Measurements from ENCODE around the gene SWT1.
"Not testable (repeated sequence)": the region's sequence is repeated elsewhere in the genome, so short reads cannot be mapped to it uniquely, and the experiment has no call there.

SWT1 gene

DNA sequence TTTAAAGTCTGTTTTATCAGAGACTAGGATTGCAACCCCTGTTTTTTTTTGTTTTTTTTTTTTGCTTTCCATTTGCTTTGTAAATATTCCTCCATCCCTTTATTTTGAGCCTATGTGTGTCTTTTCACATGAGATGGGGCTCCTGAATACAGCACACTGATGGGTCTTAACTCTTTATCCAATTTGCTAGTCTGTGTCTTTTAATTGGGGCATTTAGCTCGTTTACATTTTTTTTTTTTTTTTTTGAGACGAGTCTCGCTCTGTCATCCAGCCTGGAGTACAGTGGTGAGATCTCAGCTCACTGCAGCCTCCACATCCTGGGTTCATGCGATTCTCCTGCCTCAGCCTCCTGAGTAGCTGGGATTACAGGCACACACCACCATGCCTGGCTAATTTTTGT lies 41.7 kb downstream of the SWT1 start:
- not testable (repeated sequence) for DNase-seq

DNA sequence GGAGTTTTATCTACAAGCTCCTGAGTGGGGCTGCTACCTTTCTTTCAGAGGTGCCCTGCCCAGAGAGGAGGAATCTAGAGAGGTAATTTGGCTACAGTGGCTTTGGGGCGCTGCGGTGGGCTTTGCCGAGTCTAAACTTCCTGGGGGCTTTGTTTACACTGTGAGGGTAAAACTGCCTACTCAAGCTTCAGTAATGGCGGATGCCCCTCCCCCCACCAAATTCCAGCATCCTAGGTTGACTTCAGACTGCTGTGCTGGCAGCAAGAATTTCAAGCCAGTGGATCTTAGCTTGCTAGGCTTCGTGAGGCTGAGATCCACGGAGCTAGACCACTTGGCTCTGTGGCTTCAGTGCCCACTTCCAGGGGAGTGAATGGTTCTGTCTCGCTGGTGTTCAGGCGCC lies 43.9 kb downstream of the SWT1 start:
- DNase-seq = no peak

DNA sequence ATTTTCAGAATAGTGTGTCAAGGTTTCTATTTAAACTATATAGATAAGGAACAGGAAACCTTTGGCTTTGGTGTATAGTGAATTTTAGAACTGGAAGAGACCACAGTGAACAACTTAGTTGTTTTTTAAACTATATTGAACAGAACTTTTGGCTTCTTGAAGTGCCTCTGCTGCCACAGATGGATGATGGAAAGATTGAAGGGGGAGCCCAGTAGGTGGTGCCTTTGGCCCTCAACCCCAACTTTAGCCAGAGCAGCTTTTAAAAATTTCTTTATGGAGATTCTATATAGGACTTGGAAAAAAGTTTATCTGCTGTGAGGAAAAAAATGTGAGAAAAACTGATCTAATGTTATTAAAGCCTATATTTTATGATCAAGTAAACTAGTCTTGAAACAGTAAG lies 50.2 kb downstream of the SWT1 start:
- no peak for DNase-seq

DNA sequence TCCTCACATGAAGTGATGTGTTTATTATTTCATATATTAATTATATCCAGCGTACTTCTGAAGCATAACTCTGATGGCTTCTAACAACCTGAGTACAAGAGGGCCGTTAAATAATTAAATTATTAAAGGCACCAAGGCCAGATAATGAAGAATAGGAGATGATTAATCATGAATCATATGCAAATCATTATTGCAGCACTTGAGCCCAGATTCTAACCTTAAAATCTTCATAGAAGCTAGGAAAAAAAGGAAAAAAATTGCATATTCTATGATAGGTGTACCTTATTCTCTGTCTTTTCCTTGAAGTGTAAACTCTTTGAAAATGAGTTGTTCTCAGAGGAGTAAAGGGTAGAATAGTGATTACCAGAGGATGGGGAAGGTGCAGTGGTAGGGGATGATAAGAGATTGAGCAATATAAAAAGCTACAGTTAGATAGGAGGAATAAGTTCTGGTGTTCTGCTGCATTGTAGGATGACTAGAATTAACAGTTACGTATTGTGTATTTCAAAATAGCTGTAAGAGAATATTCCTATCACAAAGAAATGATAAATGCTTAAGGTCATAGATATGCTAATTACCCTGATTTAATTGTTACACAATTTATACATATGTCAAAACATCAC lies 51.1 kb downstream of the SWT1 start:
- DNase-seq = no peak

DNA sequence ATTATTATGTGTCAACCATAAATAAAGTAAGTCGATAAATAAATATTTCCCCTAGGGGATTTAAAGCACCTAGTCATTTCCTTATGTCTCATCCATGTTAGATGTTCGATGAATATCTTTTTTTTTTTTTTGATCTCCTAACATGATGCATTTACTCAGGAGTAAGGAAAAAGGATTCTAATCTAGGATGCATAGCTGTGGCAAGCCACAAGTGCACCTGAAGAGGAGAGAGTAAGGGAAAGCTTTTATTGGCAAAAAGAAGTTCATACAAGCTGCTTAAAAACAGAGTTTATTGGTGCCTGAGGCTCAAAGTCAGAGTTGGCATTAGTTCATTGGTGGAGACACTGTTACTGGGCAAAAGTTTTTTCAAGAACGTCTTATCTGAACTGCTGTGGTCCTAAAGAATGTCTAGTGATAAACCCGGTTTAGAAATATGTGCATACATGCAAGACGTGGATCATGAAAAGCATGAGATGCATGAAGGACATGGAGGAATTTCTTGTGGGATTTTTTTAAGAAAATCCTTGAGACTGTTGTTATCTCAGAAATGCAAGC lies 51.7 kb downstream of the SWT1 start:
- DNase-seq = no peak

DNA sequence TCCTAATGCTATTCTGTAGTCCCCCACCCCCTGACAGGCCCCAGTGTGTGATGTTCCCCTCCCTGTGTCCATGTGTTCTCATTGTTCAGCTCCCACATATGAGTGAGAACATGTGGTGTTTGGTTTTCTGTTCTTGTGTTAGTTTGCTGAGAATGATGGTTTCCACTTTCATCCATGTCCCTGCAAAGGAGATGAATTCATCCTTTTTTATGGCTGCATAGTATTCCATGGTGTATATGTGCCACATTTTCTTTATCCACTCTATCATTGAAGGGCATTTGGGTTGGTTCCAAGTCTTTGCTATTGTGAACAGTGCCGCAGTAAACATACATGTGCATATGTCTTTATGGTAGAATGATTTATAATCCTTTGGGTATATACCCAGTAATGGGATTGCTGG lies 52.4 kb downstream of the SWT1 start:
- not testable (repeated sequence) for DNase-seq

DNA sequence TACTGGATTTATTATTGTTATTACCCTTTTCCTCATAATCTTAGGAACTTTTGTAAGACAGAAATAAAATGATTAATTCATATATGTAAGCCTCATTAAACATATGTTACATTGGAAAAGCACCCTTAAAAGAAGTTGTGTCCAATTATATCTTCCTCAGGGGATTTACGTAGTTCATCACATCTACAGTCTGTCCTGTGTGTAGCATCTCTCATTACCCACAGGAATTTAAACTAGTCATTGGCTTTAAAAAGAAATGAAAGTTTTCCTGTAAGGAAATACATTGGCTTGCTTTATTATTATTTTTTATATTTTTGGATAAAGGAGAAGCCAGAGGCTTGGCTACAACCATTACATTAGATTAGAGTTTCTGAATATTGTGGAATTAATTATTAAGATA lies 56.1 kb downstream of the SWT1 start:
- DNase-seq = no peak

DNA sequence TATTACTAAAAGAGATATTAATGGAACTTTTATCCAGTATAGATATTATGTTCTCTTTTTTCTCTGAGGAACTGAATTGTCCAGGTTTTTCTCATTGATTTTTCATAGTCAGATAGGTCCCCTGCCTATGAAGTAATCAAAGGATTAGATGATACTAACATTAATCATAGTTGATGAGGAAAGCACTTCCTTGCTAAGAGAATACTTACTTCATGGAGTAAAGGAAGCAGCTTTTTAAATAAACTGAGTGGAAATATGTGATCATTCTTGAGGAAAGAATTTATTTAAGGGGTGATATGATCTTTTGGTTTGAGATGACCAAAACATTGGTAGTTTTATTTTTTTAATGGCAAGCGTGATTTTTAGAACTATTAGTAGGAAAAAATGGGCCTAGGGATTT lies 58.9 kb downstream of the SWT1 start:
- no peak for DNase-seq

DNA sequence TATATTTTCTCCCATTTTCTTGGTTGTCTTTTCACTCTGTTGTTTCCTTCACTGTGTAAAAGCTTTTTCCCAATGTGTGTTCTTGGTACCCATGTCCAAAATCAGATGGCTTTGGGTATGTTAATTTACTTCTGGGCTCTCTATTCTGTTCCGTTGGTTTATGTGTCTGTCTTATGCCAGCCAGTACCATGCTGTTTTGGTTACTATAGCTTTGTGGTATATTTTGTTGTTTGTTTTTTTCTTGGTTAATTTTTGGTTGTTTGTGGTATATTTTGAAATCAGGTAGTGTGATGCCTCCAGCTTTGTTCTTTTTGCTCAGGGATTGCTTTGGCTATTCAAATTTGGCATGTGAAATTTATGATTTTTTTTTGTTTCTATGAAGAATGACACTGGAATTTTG lies 67.2 kb downstream of the SWT1 start:
- DNase-seq = no peak

DNA sequence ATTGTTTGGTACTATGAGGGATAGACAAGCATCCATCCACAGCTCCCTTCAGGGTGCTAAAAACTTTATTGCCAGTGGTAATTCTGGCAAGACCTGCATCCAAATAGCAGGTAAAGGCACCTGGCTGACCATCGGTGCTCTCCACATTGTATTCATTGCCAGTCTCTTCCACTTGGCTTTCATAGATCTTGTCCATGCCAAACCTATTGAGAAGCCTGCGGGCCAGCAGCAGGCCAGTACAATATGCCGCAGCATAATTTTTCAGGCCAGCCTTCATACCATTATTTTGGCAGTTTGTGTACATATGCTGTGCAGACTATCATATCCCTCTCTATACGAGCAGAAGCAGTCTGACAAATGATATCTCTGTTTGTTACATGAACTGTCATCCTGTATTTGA lies 70.2 kb downstream of the SWT1 start:
- no peak for DNase-seq

DNA sequence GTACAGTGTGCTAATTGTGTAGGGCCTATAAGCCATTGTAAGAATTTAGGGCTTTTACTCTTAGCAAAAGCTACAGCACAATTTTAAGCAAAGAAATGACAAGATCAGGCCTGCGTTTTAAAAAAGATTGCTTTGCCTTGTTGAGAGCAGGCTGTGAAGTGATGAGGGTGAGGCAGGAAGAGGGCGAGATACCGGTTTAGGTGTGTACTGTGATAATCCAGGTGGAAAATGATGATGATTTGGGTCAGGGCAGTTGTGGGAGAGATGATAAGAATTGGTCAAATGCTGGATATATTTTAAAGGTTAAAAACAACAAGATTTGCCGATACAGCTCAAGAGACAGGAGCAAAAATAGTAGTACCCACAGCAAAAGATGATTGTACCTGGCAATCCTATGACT lies 72.0 kb downstream of the SWT1 start:
- DNase-seq = no peak

DNA sequence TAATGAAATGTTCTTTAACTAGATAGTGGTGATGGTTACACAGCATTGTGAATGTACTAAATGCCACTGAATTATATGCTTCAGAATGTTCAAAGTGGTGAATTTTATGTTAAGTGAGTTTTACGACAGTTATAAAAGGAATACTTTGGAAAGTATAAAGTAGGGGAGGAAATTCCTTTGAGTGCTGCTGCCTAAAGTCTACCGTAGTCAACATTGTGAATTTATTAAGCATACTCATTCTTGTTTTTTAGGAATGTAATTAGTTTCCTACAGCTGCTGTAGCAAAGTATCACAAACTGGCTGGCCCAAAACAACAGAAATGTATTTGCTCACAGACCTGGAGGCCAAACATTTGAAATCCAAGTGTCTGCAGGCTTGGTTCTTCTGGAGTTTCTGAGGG lies 73.0 kb downstream of the SWT1 start:
- no peak for DNase-seq

DNA sequence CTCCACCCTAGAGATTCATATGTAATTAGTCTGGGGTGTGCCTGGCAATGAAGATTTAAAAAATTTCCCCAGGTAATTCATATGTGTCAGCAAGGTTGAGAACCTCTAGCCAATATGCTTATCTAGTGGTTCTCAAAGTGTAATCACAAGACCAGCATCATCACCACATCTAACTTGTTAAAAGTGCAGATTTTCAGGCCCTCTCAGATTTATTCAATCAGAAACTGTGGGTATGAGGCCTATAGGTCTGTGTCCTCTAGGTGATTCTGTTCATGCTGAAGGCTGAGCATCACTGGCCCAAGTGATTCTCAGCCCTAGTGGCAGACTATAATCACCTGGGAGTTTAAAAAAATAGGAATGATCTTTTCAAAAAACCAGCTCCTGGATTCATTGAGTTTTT lies 75.9 kb downstream of the SWT1 start:
- DNase-seq = no peak

DNA sequence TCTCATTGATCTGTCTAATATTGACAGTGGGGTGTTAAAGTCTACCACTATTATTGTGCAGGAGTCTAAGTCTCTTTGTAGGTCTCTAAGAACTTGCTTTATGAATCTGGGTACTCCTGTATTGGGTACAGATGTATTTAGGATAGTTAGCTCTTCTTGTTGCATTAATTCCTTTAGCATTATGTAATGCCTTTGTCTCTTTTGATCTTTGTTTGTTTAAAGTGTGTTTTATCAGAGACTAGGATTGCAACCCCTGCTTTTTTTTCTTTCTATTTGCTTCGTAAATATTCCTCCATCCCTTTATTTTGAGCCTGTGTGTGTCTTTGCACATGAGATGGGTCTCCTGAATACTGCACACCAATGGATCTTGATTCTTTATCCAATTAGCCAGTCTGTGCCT lies 77.2 kb downstream of the SWT1 start:
- not testable (repeated sequence) for DNase-seq

DNA sequence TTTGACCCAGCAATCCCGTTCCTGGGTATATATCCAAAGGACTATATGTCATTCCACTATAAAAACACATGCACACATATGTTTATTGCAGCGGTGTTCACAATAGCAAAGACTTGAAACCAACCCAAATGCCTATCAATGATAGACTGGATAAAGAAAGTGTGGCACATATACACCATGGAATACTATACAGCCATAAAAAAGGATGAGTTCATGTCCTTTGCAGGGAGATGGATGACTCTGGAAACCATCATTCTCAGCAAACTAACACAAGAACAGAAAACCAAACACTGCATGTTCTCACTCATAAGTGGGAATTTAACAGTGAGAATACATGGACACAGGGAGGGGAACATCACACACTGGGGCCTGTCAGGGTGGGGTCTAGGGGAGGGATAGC lies 80.2 kb downstream of the SWT1 start:
- DNase-seq = not testable (repeated sequence)

DNA sequence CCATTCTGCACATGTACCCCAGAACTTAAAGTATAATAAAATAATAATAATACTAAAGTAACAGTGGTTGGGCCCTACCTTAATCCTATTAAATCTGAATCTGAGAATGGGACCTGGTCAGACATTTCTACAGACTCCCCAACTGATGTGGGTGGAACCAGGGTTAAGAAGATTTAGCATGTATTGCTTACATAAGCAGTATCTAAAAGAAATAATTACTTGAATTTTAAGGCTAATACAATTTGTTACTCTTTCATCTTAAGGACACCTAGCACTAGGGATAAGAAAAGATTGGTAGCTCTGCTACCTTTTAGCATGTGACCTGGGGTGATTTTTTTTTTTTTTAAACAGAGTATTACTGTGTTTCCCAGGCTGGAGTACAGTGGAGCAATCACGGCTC lies 80.7 kb downstream of the SWT1 start:
- no peak for DNase-seq

DNA sequence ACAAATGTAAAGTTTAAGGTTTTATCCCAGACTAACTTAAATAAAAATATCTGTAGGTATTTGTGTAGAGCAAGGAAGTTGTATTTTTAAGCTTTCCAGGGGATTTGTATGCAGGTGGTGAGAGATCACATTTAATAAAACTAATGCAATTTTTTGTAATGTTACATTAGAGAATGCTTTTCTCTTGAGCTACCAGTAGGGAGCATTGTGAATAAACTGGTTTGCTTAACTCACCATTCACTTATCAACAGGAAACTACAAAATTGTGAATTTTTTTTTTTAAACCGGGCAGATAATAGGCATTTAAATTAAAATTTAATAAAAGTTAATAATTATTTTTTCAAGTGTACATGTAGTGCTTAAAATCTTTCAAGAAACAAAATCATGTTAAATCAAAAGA lies 81.5 kb downstream of the SWT1 start:
- no peak for DNase-seq

DNA sequence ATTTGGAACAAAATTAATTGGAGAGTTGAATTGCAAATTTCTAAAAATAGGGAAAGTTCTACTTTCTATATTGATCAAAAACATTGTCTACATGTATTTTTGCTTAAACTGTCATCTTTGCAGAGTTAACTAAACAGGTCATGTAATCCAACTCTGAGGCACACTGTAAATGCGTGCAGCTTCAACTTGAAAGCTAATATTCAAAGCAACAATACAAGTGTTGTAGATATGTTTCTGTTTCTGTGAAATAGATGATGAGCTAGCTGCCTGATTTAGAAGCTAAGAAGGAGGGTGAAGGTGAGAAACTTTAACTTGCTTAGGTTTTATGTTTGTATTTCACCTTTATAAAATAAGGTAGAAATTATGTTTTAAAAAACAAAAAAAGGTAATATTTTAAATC lies 82.9 kb downstream of the SWT1 start:
- no peak for DNase-seq

DNA sequence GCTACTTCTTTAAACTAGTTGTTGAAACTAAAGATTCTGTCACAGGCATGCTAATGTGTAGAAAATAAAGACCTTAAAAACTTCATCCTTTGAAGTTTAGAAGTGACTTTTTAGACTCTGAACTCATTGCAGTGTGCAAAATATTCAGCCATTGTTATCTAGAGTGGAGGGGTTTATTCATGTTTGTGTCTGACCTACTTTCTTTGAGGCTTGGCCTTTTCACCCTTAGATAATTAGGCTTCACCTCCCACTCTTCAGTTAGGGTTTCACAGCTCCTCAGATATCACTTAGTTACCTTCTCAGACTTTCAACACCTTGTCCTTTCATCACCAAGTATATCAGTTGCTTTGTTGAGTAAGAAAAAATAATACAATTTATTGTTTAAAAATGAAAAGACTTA lies 84.2 kb downstream of the SWT1 start:
- no peak for DNase-seq

DNA sequence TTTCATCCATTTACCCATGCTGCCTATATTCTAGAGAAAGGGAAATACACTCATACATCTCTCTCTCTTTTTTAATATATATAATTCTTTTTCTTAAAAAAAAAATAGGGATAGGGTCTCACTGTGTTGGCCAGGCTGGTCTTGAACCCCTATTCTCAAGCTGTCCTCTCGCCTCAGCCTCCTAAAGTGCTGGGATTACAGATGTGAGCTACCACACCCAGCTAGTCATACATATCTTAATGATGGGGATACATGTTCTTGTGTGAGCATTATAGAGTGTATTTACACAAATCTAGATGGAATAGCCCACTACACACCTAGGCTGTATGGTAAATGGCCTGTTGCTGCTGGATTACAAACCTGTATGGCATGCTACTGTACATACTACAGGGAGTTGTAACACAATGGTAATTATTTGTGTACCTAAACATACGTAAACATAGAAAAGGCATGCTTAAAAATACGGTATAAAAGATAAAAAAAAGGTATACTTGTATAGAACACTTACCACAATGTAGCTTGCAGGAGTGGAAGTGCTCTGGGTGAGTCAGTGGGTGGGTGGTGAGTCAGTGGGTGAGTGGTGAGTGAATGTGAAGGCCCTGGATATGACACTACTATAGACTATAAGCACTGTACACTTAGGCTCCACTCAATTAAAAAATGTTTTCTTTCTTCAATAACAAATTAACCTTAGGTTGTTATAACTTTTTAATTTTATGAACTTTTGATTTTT lies 87.2 kb downstream of the SWT1 start:
- no peak for DNase-seq

DNA sequence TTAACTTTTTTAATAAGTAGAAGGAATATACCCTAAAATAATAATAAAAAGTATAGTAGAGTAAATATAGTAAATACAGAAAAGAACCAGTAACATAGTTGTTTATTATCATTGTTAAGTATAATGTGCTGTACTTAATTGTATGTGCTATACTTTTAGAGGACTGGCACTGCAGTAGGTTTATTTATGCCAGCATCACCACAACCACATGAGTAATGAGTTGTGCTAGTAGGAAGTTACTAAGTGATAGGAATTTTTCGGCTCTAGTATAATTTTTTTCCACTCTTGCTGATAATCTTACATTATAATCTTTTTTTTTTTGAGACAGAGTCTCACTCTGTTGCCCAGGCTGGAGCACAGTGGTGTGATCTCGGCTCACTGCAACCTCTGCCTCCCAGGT lies 88.5 kb downstream of the SWT1 start:
- no peak for DNase-seq

DNA sequence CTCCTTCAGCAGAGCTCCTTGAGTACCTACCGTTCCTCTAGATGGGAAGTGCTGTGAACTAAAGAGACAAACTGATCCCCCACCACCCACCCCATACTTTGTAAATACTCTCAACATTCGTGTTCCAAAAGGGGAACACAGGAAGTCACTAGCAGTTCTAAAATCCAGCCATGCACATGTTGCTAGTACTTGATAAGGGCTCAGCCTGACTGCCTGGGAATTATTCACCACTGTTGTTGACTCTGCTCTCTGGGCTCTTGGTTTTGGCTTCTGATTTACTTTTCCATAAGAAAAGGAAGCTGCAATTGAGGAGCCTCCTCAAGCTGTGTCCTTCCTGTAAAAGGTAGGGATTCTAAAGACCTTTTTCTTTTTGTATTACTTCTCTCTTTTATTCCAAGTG lies 92.6 kb downstream of the SWT1 start:
- DNase-seq = no peak

DNA sequence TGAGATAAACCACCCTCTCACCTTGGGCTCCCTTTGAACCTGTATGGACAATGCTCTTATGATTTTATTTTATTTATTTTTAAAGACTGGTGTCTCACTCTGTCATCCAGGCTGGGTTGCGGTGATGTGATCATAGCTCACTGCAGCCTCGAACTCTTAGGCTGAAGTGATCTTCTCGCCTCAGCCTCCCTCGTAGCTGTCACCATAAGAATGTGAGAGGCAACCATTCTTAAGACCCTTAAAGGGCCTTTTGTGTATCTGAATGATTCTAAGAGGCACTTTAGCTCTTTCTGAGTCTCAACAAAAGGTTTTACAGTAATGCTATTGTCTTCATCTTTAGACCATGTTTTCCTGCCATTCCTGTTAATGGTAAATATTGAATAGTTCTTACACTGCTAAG lies 93.1 kb downstream of the SWT1 start:
- no peak for DNase-seq

DNA sequence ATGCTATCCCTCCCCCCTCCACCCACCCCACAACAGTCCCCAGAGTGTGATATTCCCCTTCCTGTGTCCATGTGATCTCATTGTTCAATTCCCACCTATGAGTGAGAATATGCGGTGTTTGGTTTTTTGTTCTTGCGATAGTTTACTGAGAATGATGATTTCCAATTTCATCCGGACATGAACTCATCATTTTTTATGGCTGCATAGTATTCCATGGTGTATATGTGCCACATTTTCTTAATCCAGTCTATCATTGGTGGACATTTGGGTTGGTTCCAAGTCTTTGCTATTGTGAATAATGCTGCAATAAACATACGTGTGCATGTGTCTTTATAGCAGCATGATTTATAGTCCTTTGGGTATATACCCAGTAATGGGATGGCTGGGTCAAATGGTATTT lies 95.0 kb downstream of the SWT1 start:
- DNase-seq = not testable (repeated sequence)

DNA sequence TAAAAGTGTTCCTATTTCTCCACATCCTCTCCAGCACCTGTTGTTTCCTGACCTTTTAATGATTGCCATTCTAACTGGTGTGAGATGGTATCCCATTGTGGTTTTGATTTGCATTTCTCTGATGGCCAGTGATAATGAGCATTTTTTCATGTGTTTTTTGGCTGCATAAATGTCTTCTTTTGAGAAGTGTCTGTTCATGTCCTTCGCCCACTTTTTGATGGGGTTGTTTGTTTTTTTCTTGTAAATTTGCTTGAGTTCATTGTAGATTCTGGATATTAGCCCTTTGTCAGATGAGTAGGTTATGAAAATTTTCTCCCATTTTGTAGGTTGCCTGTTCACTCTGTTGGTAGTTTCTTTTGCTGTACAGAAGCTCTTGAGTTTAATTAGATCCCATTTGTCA lies 95.4 kb downstream of the SWT1 start:
- not testable (repeated sequence) for DNase-seq
